GM06990 (cell line): ENCODE measurements around the gene MED13L.

ENCODE experiments used
- DNase-seq: peaks from one replicate; pipeline ENCODE4 v3.0.0-alpha.2; 2011; ENCODE audit not compliant: insufficient read length; ENCODE audit errors: extremely low read depth
- H3K27me3 ChIP-seq: replicated peaks from 2 replicates; pipeline ENCODE4 v1.6.0; 2011; ENCODE audit warnings: low read length; ENCODE audit not compliant: control insufficient read depth, insufficient read depth
- H3K36me3 ChIP-seq: 2 replicates; pipeline ENCODE4 v1.5.1; 2011; ENCODE audit warnings: low read length; ENCODE audit not compliant: control insufficient read depth, insufficient read depth
- H3K4me3 ChIP-seq: replicated peaks from 2 replicates; pipeline ENCODE4 v1.5.1; 2011; ENCODE audit warnings: low read depth, mild to moderate bottlenecking, control low read depth, low read length
- CTCF ChIP-seq: IDR thresholded peaks from 2 replicates; pipeline ENCODE4 v1.5.1; 2011; ENCODE audit warnings: low read length, control low read depth, mild to moderate bottlenecking, inconsistent platforms; ENCODE audit not compliant: insufficient read depth, poor library complexity, severe bottlenecking

Gene MED13L

GRCh38 chr12:115998794-115999478 lies 278.6 kb downstream of the MED13L start:
- DNase-seq: no peak
- H3K36me3 ChIP-seq: peaks cover 1% of the 10 kb centered on the region
- TF ChIP-seq CTCF: no peak

GRCh38 chr12:115998119-115998633 lies 279.3 kb downstream of the MED13L start:
- peak; percentile 64 for TF ChIP-seq CTCF
- DNase-seq: peak; percentile 19
- no peak overlapping the region for H3K4me3 ChIP-seq
- no peaks in the 10 kb centered on the region for H3K27me3 ChIP-seq
- peaks cover 1% of the 10 kb centered on the region for H3K36me3 ChIP-seq

More at GRCh38 chr12:115998794-115999478, 278.6 kb downstream of the MED13L start:
- Histone ChIP-seq H3K27me3 (no peaks in the 10 kb centered on the region), H3K4me3 (no peak overlapping the region)

- Histone ChIP-seq H3K36me3 (peaks cover 1% of the 10 kb centered on the region), H3K4me3 (no peak overlapping the region), H3K27me3 (no peaks in the 10 kb centered on the region)
- no peak for DNase-seq
- TF ChIP-seq CTCF: no peak
These were observed 283.8 kb downstream of the MED13L start for GRCh38 chr12:115993737-115994136.

GRCh38 chr12:115990241-115990640 lies 287.3 kb downstream of the MED13L start:
- Histone ChIP-seq H3K4me3 (no peak overlapping the region), H3K36me3 (no peaks in the 10 kb centered on the region; the same call in 1 of the 2 replicates), H3K27me3 (no peaks in the 10 kb centered on the region)
- TF ChIP-seq CTCF: no peak
- no peak for DNase-seq

- H3K36me3 ChIP-seq: no peaks in the 10 kb centered on the region
- no peak overlapping the region for H3K4me3 ChIP-seq
- no peaks in the 10 kb centered on the region for H3K27me3 ChIP-seq
- DNase-seq: no peak
- no peak for TF ChIP-seq CTCF
These were observed 288.6 kb downstream of the MED13L start for GRCh38 chr12:115988625-115989563.
